Right lobe of liver (tissue), 4 donors: Measurements from ENCODE around the gene IER3IP1.

Experiments used
- CTCF ChIP-seq, 4 donors: fragments of 200-600 bp in 3 of 4; fragments of 450-650 bp in 1 of 4; IDR thresholded peaks; one replicate each; pipeline versions ENCODE4 v1.5.1 to v1.8.0; 2016 to 2022; ENCODE audit warnings: antibody characterized with exemption in 4 of 4, mild to moderate bottlenecking in 2 of 4
- POLR2A ChIP-seq: fragments of 450-650 bp; IDR thresholded peaks from one replicate; pipeline ENCODE4 v1.6.1; 2017; ENCODE audit warnings: antibody characterized with exemption, mild to moderate bottlenecking
- donor health status: DM: no; HTN: no; CAD: no.
- donor health status: DM: no; HTN: no; CAD: no.
- donor health status: DM: no; HTN: yes; CAD: no.

DNA sequence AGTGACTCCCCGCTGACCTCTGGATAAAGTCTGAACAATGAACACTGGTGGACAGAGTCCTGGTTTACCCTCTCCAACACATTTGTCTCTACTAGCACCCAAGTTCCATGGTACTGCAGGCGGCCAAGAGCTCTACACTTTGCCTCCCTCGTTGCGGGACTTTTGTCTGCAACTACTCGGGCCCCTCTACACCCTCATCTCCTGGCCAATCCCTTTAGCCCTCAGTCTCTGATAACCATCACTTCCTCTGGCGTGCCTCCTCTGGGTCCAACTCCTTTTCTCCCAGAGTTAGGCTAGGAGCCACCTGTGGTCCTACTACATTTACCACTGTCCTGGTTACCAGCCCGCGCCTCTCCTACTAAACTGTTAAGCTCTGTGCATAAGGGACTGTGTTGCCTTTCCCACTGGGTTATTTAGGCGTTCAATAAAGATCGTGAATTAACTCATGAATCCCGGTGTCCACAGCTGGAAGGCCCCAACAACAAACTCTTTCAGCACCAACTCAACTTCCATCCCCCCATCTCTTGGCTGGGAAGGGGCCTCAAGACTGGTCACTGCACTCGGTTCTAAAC is 26.6 kb downstream of the IER3IP1 start:
- TF ChIP-seq CTCF (IDR thresholded peaks at IDR 0.05) (no peak), POLR2A (no peak)
